HG02759 (cell line): ENCODE results near the gene ASRGL1.

ENCODE experiments used
- ATAC-seq: cut with Tn5 transposase; IDR thresholded peaks from one replicate; pipeline ENCODE4 v1.9.1; 2021; ENCODE audit warnings: mild to moderate bottlenecking, moderate library complexity; ENCODE audit not compliant: unreplicated experiment

ASRGL1 gene

GRCh38 chr11:62392506-62392905, 55.3 kb downstream of the ASRGL1 start:
- no peak for ATAC-seq

GRCh38 chr11:62393061-62393611, 55.9 kb downstream of the ASRGL1 start:
- ATAC-seq: no peak

GRCh38 chr11:62393735-62394134, 56.5 kb downstream of the ASRGL1 start:
- no peak for ATAC-seq

GRCh38 chr11:62394825-62395538, 57.7 kb downstream of the ASRGL1 start:
- no peak for ATAC-seq

GRCh38 chr11:62395885-62396551, 58.8 kb downstream of the ASRGL1 start:
- ATAC-seq: no peak

- no peak for ATAC-seq
Measured at GRCh38 chr11:62398011-62398994, 61.1 kb downstream of the ASRGL1 start.

GRCh38 chr11:62399172-62399877, 62.1 kb downstream of the ASRGL1 start:
- ATAC-seq: no peak

GRCh38 chr11:62399878-62400266, 62.6 kb downstream of the ASRGL1 start:
- ATAC-seq: no peak

- no peak for ATAC-seq
Measured at GRCh38 chr11:62400281-62400680, 63.0 kb downstream of the ASRGL1 start.

GRCh38 chr11:62400760-62401159, 63.5 kb downstream of the ASRGL1 start:
- ATAC-seq: no peak

GRCh38 chr11:62401356-62401755, 64.1 kb downstream of the ASRGL1 start:
- ATAC-seq: no peak

- no peak for ATAC-seq
Measured at GRCh38 chr11:62401811-62402210, 64.6 kb downstream of the ASRGL1 start.

- no peak for ATAC-seq
Measured at GRCh38 chr11:62402226-62402959, 65.1 kb downstream of the ASRGL1 start.

- no peak for ATAC-seq
Measured at GRCh38 chr11:62402960-62403730, 65.9 kb downstream of the ASRGL1 start.

GRCh38 chr11:62404435-62404834, 67.2 kb downstream of the ASRGL1 start:
- ATAC-seq: no peak

GRCh38 chr11:62404901-62405300, 67.7 kb downstream of the ASRGL1 start:
- ATAC-seq: no peak

- no peak for ATAC-seq
Measured at GRCh38 chr11:62406034-62406433, 68.8 kb downstream of the ASRGL1 start.

GRCh38 chr11:62409831-62410230, 72.6 kb downstream of the ASRGL1 start:
- ATAC-seq: no peak

GRCh38 chr11:62410972-62411371, 73.7 kb downstream of the ASRGL1 start:
- no peak for ATAC-seq
